ENCODE measurements around the gene AFF3.

- TF ChIP-seq CTCF (IDR thresholded peaks at IDR 0.05; ENCODE audit: low read depth, low read length, poor library complexity, severe bottlenecking) (no peak), EZH2phosphoT487 (IDR thresholded peaks at IDR 0.05; ENCODE audit: borderline replicate concordance, low read length) (no peak)
Observed at GRCh38 chr2:100106460-100106859, 35.9 kb downstream of the AFF3 start.
